Liver (tissue), 9 donors: ENCODE measurements around the gene ASAP2. TPM values are rescaled to one million over a fixed set of nuclear protein-coding genes. Genes with fewer than 3 reads are reported as not detected.

Experiments
- DNase-seq: peaks from one replicate; pipeline ENCODE4 v3.0.0-alpha.2; 2017; ENCODE audit warnings: low spot score
- H3K27ac ChIP-seq, 2 donors: one replicate each; pipeline ENCODE4 v1.7.0; 2013; ENCODE audit warnings: inconsistent platforms in 2 of 2, low read length in 2 of 2, control low read depth in 1 of 2, low read depth in 1 of 2, mild to moderate bottlenecking in 1 of 2
- H3K27me3 ChIP-seq, 4 donors: one replicate each; pipeline versions ENCODE4 v1.6.1 to v1.7.0; 2013; ENCODE audit warnings: low read length in 3 of 4, inconsistent platforms in 1 of 4, mild to moderate bottlenecking in 1 of 4, moderate library complexity in 1 of 4; ENCODE audit not compliant: control insufficient read depth in 4 of 4, insufficient read depth in 4 of 4
- H3K36me3 ChIP-seq, 4 donors: one replicate each; pipeline versions ENCODE4 v1.6.1 to v1.7.0; 2013; ENCODE audit warnings: low read length in 3 of 4, mild to moderate bottlenecking in 3 of 4, low read depth in 1 of 4, moderate library complexity in 1 of 4; ENCODE audit not compliant: control insufficient read depth in 4 of 4, insufficient read depth in 3 of 4
- H3K4me1 ChIP-seq, 4 donors: one replicate each; pipeline versions ENCODE4 v1.6.1 to v1.7.0; 2013; ENCODE audit warnings: low read length in 3 of 4, mild to moderate bottlenecking in 3 of 4, moderate library complexity in 1 of 4; ENCODE audit not compliant: control insufficient read depth in 4 of 4, insufficient read depth in 4 of 4
- H3K4me3 ChIP-seq, 3 donors: one replicate each; pipeline versions ENCODE4 v1.6.1 to v1.7.0; 2013; ENCODE audit warnings: low read length in 3 of 3, control low read depth in 1 of 3, low read depth in 1 of 3, mild to moderate bottlenecking in 1 of 3
- H3K9ac ChIP-seq, 2 donors: one replicate each; pipeline ENCODE4 v1.7.0; 2013; ENCODE audit warnings: low read length in 2 of 2, mild to moderate bottlenecking in 2 of 2, moderate library complexity in 2 of 2, control low read depth in 1 of 2, low read depth in 1 of 2
- H3K9me3 ChIP-seq, 4 donors: one replicate each; pipeline versions ENCODE4 v1.6.1 to v1.7.0; 2013; ENCODE audit warnings: low read length in 3 of 4; ENCODE audit not compliant: control insufficient read depth in 4 of 4
- ATF3 ChIP-seq: IDR thresholded peaks from 2 replicates; pipeline ENCODE4 v1.6.1; 2016; ENCODE audit warnings: antibody characterized with exemption
- CTCF ChIP-seq: fragments of 150-350 bp; IDR thresholded peaks from 2 replicates; pipeline ENCODE4 v1.5.1; 2017; ENCODE audit warnings: improper control_type of control experiment, low read depth, low read length; ENCODE audit not compliant: missing input control
- EGR1 ChIP-seq, 2 donors: IDR thresholded peaks; 2 replicates each; pipeline ENCODE4 v1.6.1; 2016 to 2018; ENCODE audit warnings: antibody characterized with exemption in 2 of 2, low read depth in 2 of 2
- FOXA1 ChIP-seq: IDR thresholded peaks from 2 replicates; pipeline ENCODE4 v1.6.1; 2016; ENCODE audit warnings: antibody characterized with exemption
- FOXA2 ChIP-seq: IDR thresholded peaks from 2 replicates; pipeline ENCODE4 v1.6.1; 2016; ENCODE audit warnings: antibody characterized with exemption
- GABPA ChIP-seq, 2 donors: IDR thresholded peaks in 1 of 2; conservative IDR thresholded peaks in 1 of 2; 2 replicates each; pipeline ENCODE4 v1.6.1; 2016; ENCODE audit warnings: antibody characterized with exemption in 2 of 2, mild to moderate bottlenecking in 1 of 2, moderate library complexity in 1 of 2
- HNF4A ChIP-seq, 2 donors: conservative IDR thresholded peaks; 2 replicates each; pipeline ENCODE4 v1.6.1; 2016; ENCODE audit warnings: antibody characterized with exemption in 2 of 2, mild to moderate bottlenecking in 2 of 2
- HNF4G ChIP-seq: IDR thresholded peaks from 2 replicates; pipeline ENCODE4 v1.6.1; 2016; ENCODE audit warnings: antibody characterized with exemption
- JUND ChIP-seq, 2 donors: IDR thresholded peaks; 2 replicates each; pipeline ENCODE4 v1.6.1; 2016; ENCODE audit warnings: antibody characterized with exemption in 2 of 2
- MAX ChIP-seq: IDR thresholded peaks from 2 replicates; pipeline ENCODE4 v1.6.1; 2016; ENCODE audit warnings: antibody characterized with exemption
- NR2F2 ChIP-seq: IDR thresholded peaks from 2 replicates; pipeline ENCODE4 v1.6.1; 2016; ENCODE audit warnings: antibody characterized with exemption
- RAD21 ChIP-seq, 2 donors: IDR thresholded peaks; 2 replicates each; pipeline ENCODE4 v1.6.1; 2016; ENCODE audit warnings: antibody characterized with exemption in 2 of 2, mild to moderate bottlenecking in 2 of 2
- REST ChIP-seq: IDR thresholded peaks from 2 replicates; pipeline ENCODE4 v1.6.1; 2016; ENCODE audit warnings: antibody characterized with exemption, mild to moderate bottlenecking
- RXRA ChIP-seq, 2 donors: IDR thresholded peaks; 2 replicates each; pipeline ENCODE4 v1.6.1; 2017 to 2018; ENCODE audit warnings: antibody characterized with exemption in 2 of 2, mild to moderate bottlenecking in 1 of 2
- SP1 ChIP-seq: IDR thresholded peaks from 2 replicates; pipeline ENCODE4 v1.6.1; 2018; ENCODE audit warnings: antibody characterized with exemption, mild to moderate bottlenecking
- TAF1 ChIP-seq: conservative IDR thresholded peaks from 2 replicates; pipeline ENCODE4 v1.6.1; 2016; ENCODE audit warnings: antibody characterized with exemption, mild to moderate bottlenecking
- YY1 ChIP-seq: IDR thresholded peaks from 2 replicates; pipeline ENCODE4 v1.6.1; 2016; ENCODE audit warnings: antibody characterized with exemption, mild to moderate bottlenecking
- ZBTB33 ChIP-seq: IDR thresholded peaks from 2 replicates; pipeline ENCODE4 v1.6.1; 2016; ENCODE audit warnings: antibody characterized with exemption
- WGBS: extraction: QIAGEN DNeasy Blood & Tissue Kit; methylation state at CpG from one replicate; pipeline ENCODE4 v1.1.7; 2013; 5-methylcytosine and 5-hydroxymethylcytosine counted together
- polyA plus RNA-seq, 2 donors: library from polyadenylated mRNA; stranded (reverse) in 1 of 2; unstranded in 1 of 2; fragments of 200-250 nt in 1 of 2; fragments of >200 nt in 1 of 2; fragmentation: Nextera tagmentation in 1 of 2; extraction: Ambion mirVana in 1 of 2; gene quantifications; one replicate each; pipeline versions ENCODE4 v1.2.1 to v1.2.3, GENCODE V29; 2013 to 2015
- total RNA-seq, 2 donors: library from RNA; depleted of rRNA; stranded (reverse); fragments of >200 nt; gene quantifications; one replicate each; pipeline ENCODE4 v1.2.3, GENCODE V29; 2014
- donor health status: healthy.
- donor health status: healthy.
- donor health status: healthy.
- donor health status: healthy.
- donor health status: healthy.

Gene ASAP2
- total and polyA plus RNA-seq, 4 donors, result 0.36 to 5.9 (median 2.6) TPM

- no peak overlapping the region for H3K27ac ChIP-seq
- H3K36me3 ChIP-seq, result peaks cover 0 to 7% (median under 1%) of the 10 kb centered on the region in 4 donors
- H3K4me3 ChIP-seq, result no peak overlapping the region
- H3K27me3 ChIP-seq, result no peaks in the 10 kb centered on the region
- no peak overlapping the region for H3K9ac ChIP-seq
- DNase-seq, result no peak
- no peaks in the 10 kb centered on the region for H3K9me3 ChIP-seq
- H3K4me1 ChIP-seq, result no peaks in the 10 kb centered on the region
- TF ChIP-seq CTCF (no peak), FOXA2 (no peak), HNF4A (conservative IDR thresholded peaks at IDR 0.05) (no peak), TAF1 (no peak), RAD21 (IDR thresholded peaks at IDR 0.05) (no peak), SP1 (no peak), HNF4G (no peak), FOXA1 (no peak), MAX (no peak), RXRA (IDR thresholded peaks at IDR 0.05) (no peak), YY1 (no peak), ZBTB33 (no peak), JUND (IDR thresholded peaks at IDR 0.05) (no peak), EGR1 (IDR thresholded peaks at IDR 0.05; ENCODE audit: low read depth in 2 of 2) (no peak), ATF3 (no peak), NR2F2 (no peak)
- 93% methylated on average over 2 of the region's 2 CpGs for WGBS
Observed at GRCh38 chr2:9360701-9361100, 154.1 kb downstream of the ASAP2 start.

- 88% methylated on average over 4 of the region's 4 CpGs for WGBS
- DNase-seq, result no peak
- Histone ChIP-seq H3K9ac (no peak overlapping the region), H3K27ac (no peak overlapping the region), H3K9me3 (no peaks in the 10 kb centered on the region), H3K4me3 (no peak overlapping the region), H3K27me3 (no peaks in the 10 kb centered on the region), H3K4me1 (no peaks in the 10 kb centered on the region), H3K36me3 (peaks cover 0 to 2% (median under 1%) of the 10 kb centered on the region in 4 donors)
- no peak for TF ChIP-seq NR2F2
- TF ChIP-seq GABPA (IDR thresholded peaks at IDR 0.05 in 1 of 2, conservative IDR thresholded peaks at IDR 0.05 in 1 of 2), result no peak
- TF ChIP-seq HNF4G, result no peak
- TF ChIP-seq FOXA1, result no peak
- no peak for TF ChIP-seq YY1
- TF ChIP-seq RXRA (IDR thresholded peaks at IDR 0.05), result no peak
- TF ChIP-seq FOXA2, result no peak
- TF ChIP-seq HNF4A (conservative IDR thresholded peaks at IDR 0.05), result no peak
- TF ChIP-seq SP1, result no peak
- no peak for TF ChIP-seq ZBTB33
- TF ChIP-seq EGR1 (IDR thresholded peaks at IDR 0.05; ENCODE audit: low read depth in 2 of 2), result no peak
- TF ChIP-seq RAD21 (IDR thresholded peaks at IDR 0.05), result no peak
- no peak for TF ChIP-seq CTCF
- no peak for TF ChIP-seq JUND (IDR thresholded peaks at IDR 0.05)
- no peak for TF ChIP-seq TAF1
- TF ChIP-seq REST, result no peak
Observed at GRCh38 chr2:9364373-9364772, 157.8 kb downstream of the ASAP2 start.
